ENCODE data around the gene SLC22A16. TPM values are rescaled to one million over a fixed set of nuclear protein-coding genes. Genes with fewer than 3 reads are reported as not detected.

SLC22A16 gene
- total RNA-seq, 1 experiment from 2014 or later, result not detected

GRCh38 chr6:110468731-110469130 lies 7.7 kb downstream of the SLC22A16 start:
- Mint-ChIP-seq H3K9me3 (ENCODE audit: unreplicated experiment) (peaks cover 11% of the 10 kb centered on the region), H3K36me3 (ENCODE audit: insufficient read depth, unreplicated experiment) (no peaks in the 10 kb centered on the region), H3K27ac (ENCODE audit: low read depth, unreplicated experiment) (no peak overlapping the region), H3K4me3 (ENCODE audit: unreplicated experiment) (no peak overlapping the region), H3K27me3 (ENCODE audit: insufficient read depth, unreplicated experiment) (peaks cover 37% of the 10 kb centered on the region), H3K4me1 (ENCODE audit: insufficient read depth, unreplicated experiment) (no peaks in the 10 kb centered on the region)
- BruUV-seq (replicated peaks), result no TSS peak
- CTCF ChIA-PET, result interaction anchor here (0.5 kb wide), 1 partner anchor 478 kb away, joined by 4 read pairs; no protein-coding TSS in a partner anchor
- POLR2A ChIA-PET, result interaction anchor here (0.6 kb wide), 1 partner anchor 564 kb away, joined by 3 read pairs; no protein-coding TSS in a partner anchor
- intact Hi-C loops (cut with micrococcal nuclease), result no loop called here
- no peak for DNase-seq (ENCODE audit: unreplicated experiment)
- no peak for TF ChIP-seq CTCF (IDR thresholded peaks at IDR 0.05; ENCODE audit: unreplicated experiment)

- no peak for DNase-seq (ENCODE audit: unreplicated experiment)
- H3K27me3 Mint-ChIP-seq (ENCODE audit: insufficient read depth, unreplicated experiment), result peaks cover 37% of the 10 kb centered on the region
- POLR2A ChIA-PET, result no interaction called here
Measured at GRCh38 chr6:110467566-110468140, 8.8 kb downstream of the SLC22A16 start.

GRCh38 chr6:110462884-110463481 lies 13.4 kb downstream of the SLC22A16 start:
- Mint-ChIP-seq H3K4me1 (ENCODE audit: insufficient read depth, unreplicated experiment) (peaks cover 4% of the 10 kb centered on the region), H3K27ac (ENCODE audit: low read depth, unreplicated experiment) (no peak overlapping the region), H3K36me3 (ENCODE audit: insufficient read depth, unreplicated experiment) (no peaks in the 10 kb centered on the region), H3K9me3 (ENCODE audit: unreplicated experiment) (peaks cover 12% of the 10 kb centered on the region), H3K27me3 (ENCODE audit: insufficient read depth, unreplicated experiment) (peaks cover 25% of the 10 kb centered on the region), H3K4me3 (ENCODE audit: unreplicated experiment) (no peak overlapping the region)
- POLR2A ChIA-PET, result no interaction called here
- no peak for DNase-seq (ENCODE audit: unreplicated experiment)
- CTCF ChIA-PET, result interaction anchor here (0.8 kb wide), 1 partner anchor 1137 kb away, joined by 4 read pairs; no protein-coding TSS in a partner anchor
- TF ChIP-seq CTCF (IDR thresholded peaks at IDR 0.05; ENCODE audit: unreplicated experiment), result no peak
- BruUV-seq (replicated peaks), result no TSS peak
- intact Hi-C loops (cut with micrococcal nuclease), result no loop called here

More at GRCh38 chr6:110467566-110468140, 8.8 kb downstream of the SLC22A16 start:
- H3K36me3 Mint-ChIP-seq (ENCODE audit: insufficient read depth, unreplicated experiment), result no peaks in the 10 kb centered on the region
- no peak for TF ChIP-seq CTCF (IDR thresholded peaks at IDR 0.05; ENCODE audit: unreplicated experiment)
- H3K4me3 Mint-ChIP-seq (ENCODE audit: unreplicated experiment), result no peak overlapping the region
- intact Hi-C loops (cut with micrococcal nuclease), result no loop called here
- BruUV-seq (replicated peaks), result no TSS peak
- no peaks in the 10 kb centered on the region for H3K4me1 Mint-ChIP-seq (ENCODE audit: insufficient read depth, unreplicated experiment)
- CTCF ChIA-PET, result interaction anchor here (0.6 to 0.9 kb wide), 2 partner anchors 10 to 12 kb away, joined by 3 read pairs; no protein-coding TSS in a partner anchor
- peaks cover 12% of the 10 kb centered on the region for H3K9me3 Mint-ChIP-seq (ENCODE audit: unreplicated experiment)
- H3K27ac Mint-ChIP-seq (ENCODE audit: low read depth, unreplicated experiment), result no peak overlapping the region

- no peak overlapping the region for H3K4me3 Mint-ChIP-seq (ENCODE audit: unreplicated experiment)
- peaks cover 10% of the 10 kb centered on the region for H3K4me1 Mint-ChIP-seq (ENCODE audit: insufficient read depth, unreplicated experiment)
- TF ChIP-seq CTCF (IDR thresholded peaks at IDR 0.05; ENCODE audit: unreplicated experiment), result no peak
- ChIA-PET POLR2A (no interaction called here), CTCF (no interaction called here)
- intact Hi-C loops (cut with micrococcal nuclease), result no loop called here
- no peak for DNase-seq (ENCODE audit: unreplicated experiment)
- no TSS peak for BruUV-seq (replicated peaks)
- no peaks in the 10 kb centered on the region for H3K36me3 Mint-ChIP-seq (ENCODE audit: insufficient read depth, unreplicated experiment)
- H3K27ac Mint-ChIP-seq (ENCODE audit: low read depth, unreplicated experiment), result no peak overlapping the region
- peaks cover 12% of the 10 kb centered on the region for H3K9me3 Mint-ChIP-seq (ENCODE audit: unreplicated experiment)
- peaks cover 12% of the 10 kb centered on the region for H3K27me3 Mint-ChIP-seq (ENCODE audit: insufficient read depth, unreplicated experiment)
Measured at GRCh38 chr6:110461376-110461775, 15.0 kb downstream of the SLC22A16 start.

Measured in MCF 10A (cell line).